NT2/D1 (cell line): ENCODE measurements around the gene NLGN1.

Source experiments
- DNase-seq: peaks from one replicate; pipeline ENCODE4 v3.0.0-alpha.2; 2011; ENCODE audit warnings: low read depth, low spot score
- H3K27me3 ChIP-seq: 2 replicates; pipeline ENCODE4 v1.6.0; 2011; ENCODE audit warnings: mild to moderate bottlenecking; ENCODE audit not compliant: insufficient read length, insufficient read depth
- H3K36me3 ChIP-seq: 2 replicates; pipeline ENCODE4 v1.6.1; 2011; ENCODE audit warnings: mild to moderate bottlenecking, low read length, mixed read lengths; ENCODE audit not compliant: insufficient read depth, insufficient read length
- H3K4me1 ChIP-seq: 2 replicates; pipeline ENCODE4 v1.5.1; 2011; ENCODE audit not compliant: insufficient read depth, insufficient read length
- H3K4me3 ChIP-seq: 2 replicates; pipeline ENCODE4 v1.5.1; 2011; ENCODE audit warnings: low read depth; ENCODE audit not compliant: insufficient read length
- H3K9ac ChIP-seq: 2 replicates; pipeline ENCODE4 v1.6.0; 2011; ENCODE audit warnings: low read depth; ENCODE audit not compliant: insufficient read length
- H3K9me3 ChIP-seq: 2 replicates; pipeline ENCODE4 v1.5.1; 2011; ENCODE audit warnings: mild to moderate bottlenecking, low read length; ENCODE audit not compliant: insufficient read depth
- SUZ12 ChIP-seq: IDR thresholded peaks from 2 replicates; pipeline ENCODE4 v1.6.1; 2011; ENCODE audit not compliant: insufficient read length, insufficient read depth; ENCODE audit errors: extremely low read depth
- YY1 ChIP-seq: IDR thresholded peaks from 2 replicates; pipeline ENCODE4 v1.6.1; 2011; ENCODE audit not compliant: insufficient read length, insufficient read depth
- ZNF274 ChIP-seq: IDR thresholded peaks from 2 replicates; pipeline ENCODE4 v1.6.1; 2011; ENCODE audit warnings: mild to moderate bottlenecking, low read depth, low read length

Gene NLGN1

DNA sequence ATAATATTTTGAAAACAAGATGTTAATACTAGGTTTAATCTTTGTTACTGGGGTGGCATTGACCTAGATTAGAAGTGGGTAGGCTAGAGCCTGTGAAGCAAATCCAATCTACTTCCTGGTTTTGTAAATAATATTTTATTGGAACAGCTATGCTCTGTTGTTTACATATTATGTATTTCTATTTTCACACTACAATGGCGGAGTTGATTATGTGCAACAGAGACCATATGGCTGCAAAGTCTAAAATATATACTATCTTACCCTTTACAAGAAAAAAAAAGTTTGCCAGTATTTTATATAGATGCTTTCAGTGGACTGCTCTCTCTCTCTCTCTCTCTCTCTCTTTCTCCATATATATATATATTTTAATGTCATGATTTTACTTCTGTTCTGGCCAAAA lies 244.2 kb downstream of the NLGN1 start:
- H3K27me3 ChIP-seq = no peaks in the 10 kb centered on the region
- no peak overlapping the region for H3K9ac ChIP-seq
- H3K4me3 ChIP-seq = no peak overlapping the region
- TF ChIP-seq ZNF274 = no peak
- no peak for TF ChIP-seq SUZ12
- TF ChIP-seq YY1 = no peak
- no peak for DNase-seq
- H3K36me3 ChIP-seq = no peaks in the 10 kb centered on the region
- no peaks in the 10 kb centered on the region for H3K4me1 ChIP-seq
- H3K9me3 ChIP-seq = no peaks in the 10 kb centered on the region

GRCh38 chr3:173644086-173645082 lies 246.8 kb downstream of the NLGN1 start:
- Histone ChIP-seq H3K27me3 (no peaks in the 10 kb centered on the region), H3K9me3 (no peaks in the 10 kb centered on the region), H3K4me3 (no peak overlapping the region), H3K4me1 (no peaks in the 10 kb centered on the region), H3K36me3 (no peaks in the 10 kb centered on the region), H3K9ac (no peak overlapping the region)
- DNase-seq = no peak
- no peak for TF ChIP-seq SUZ12
- TF ChIP-seq YY1 = no peak
- no peak for TF ChIP-seq ZNF274

DNA sequence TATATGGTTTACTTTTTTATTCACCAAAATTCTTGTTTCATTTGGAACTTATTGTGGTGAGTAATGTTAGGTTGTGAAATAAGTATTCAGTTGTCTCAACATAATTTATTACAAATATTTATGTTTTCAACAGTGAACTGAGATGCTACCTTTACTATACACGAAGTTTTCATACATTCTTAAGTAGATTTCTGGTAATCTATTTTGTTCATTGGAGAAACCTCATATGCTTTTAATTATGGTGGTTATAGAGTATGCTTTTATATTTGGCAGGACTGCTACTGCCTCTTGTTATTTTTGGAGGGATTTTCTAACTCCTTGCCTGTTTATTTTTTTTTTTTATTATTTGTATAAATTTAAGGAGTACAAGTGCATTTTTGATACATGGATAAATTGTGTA lies 253.1 kb downstream of the NLGN1 start:
- H3K9me3 ChIP-seq = no peaks in the 10 kb centered on the region
- no peak for DNase-seq
- no peak overlapping the region for H3K4me3 ChIP-seq
- no peak for TF ChIP-seq ZNF274
- TF ChIP-seq SUZ12 = no peak
- no peak for TF ChIP-seq YY1
- no peaks in the 10 kb centered on the region for H3K27me3 ChIP-seq
- H3K9ac ChIP-seq = no peak overlapping the region
- no peaks in the 10 kb centered on the region for H3K4me1 ChIP-seq
- no peaks in the 10 kb centered on the region for H3K36me3 ChIP-seq

DNA sequence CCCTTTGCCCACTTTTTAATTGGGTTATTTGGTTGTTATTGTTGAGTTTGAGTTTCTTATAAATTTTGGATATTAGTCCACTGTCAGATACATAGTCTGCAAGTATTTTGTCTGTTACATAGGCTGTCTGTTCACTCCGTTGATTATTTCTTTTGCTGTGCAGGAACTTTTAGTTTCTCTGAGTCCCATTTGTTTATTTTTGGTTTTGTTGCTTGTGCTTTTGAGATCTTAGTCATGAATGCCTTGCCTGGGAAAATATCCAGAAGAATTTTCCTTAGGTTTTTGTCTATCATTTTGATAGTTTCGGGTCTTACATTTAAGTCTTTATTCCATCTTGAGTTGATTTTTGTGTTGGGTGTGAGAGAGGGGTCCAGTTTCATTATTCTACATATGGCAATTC lies 254.5 kb downstream of the NLGN1 start:
- Histone ChIP-seq H3K9me3 (no peaks in the 10 kb centered on the region), H3K4me1 (no peaks in the 10 kb centered on the region), H3K27me3 (no peaks in the 10 kb centered on the region), H3K9ac (no peak overlapping the region), H3K36me3 (no peaks in the 10 kb centered on the region), H3K4me3 (no peak overlapping the region)
- TF ChIP-seq SUZ12 (no peak), ZNF274 (no peak), YY1 (no peak)
- no peak for DNase-seq

DNA sequence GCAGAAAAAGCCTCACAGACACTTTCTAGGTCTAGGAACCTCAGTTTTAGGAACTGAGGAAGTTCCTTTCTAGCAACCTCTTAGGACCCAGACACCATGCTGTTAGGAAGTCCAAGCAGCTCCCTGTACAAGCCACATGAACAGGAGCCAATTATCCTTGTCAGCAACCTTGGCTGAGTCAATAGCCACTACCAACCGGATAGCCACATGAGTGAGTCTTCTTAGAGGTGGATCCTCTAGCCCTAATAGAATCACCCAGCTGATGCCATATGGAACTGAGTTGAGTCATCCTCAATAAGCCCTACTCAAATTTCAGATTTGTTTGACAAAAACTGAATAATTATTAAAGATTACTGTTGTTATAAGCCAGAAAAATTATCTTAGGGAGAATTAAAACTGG lies 256.2 kb downstream of the NLGN1 start:
- Histone ChIP-seq H3K9me3 (no peaks in the 10 kb centered on the region), H3K27me3 (no peaks in the 10 kb centered on the region), H3K4me3 (no peak overlapping the region), H3K36me3 (no peaks in the 10 kb centered on the region), H3K9ac (no peak overlapping the region), H3K4me1 (no peaks in the 10 kb centered on the region)
- TF ChIP-seq SUZ12 (no peak), ZNF274 (no peak), YY1 (no peak)
- DNase-seq = no peak

DNA sequence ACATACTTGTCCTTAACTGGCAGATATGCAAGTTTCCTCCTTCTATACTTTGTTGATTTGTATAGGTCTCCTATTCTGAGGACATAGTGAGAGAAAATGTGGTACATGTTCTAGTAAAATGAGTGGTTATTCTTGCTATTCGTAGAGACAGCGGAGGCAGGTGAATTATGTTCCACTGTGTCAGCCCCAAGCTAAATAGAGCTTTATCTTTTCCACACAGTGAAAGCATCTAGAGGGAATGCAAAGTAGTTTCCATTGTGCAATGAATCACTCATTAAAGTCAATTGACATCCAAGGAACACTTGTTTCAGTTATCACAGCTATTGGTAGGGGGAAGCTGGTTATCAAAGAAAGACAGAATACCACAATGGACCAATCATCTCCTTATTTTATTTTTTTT lies 262.4 kb downstream of the NLGN1 start:
- H3K9me3 ChIP-seq = no peaks in the 10 kb centered on the region
- H3K9ac ChIP-seq = no peak overlapping the region
- TF ChIP-seq ZNF274 (no peak), SUZ12 (no peak), YY1 (no peak)
- no peaks in the 10 kb centered on the region for H3K4me1 ChIP-seq
- DNase-seq = no peak
- no peak overlapping the region for H3K4me3 ChIP-seq
- H3K27me3 ChIP-seq = no peaks in the 10 kb centered on the region
- no peaks in the 10 kb centered on the region for H3K36me3 ChIP-seq

- TF ChIP-seq YY1 (no peak), SUZ12 (no peak), ZNF274 (no peak)
- H3K4me1 ChIP-seq = no peaks in the 10 kb centered on the region
- H3K36me3 ChIP-seq = no peaks in the 10 kb centered on the region
- H3K9ac ChIP-seq = no peak overlapping the region
- no peak overlapping the region for H3K4me3 ChIP-seq
- H3K9me3 ChIP-seq = no peaks in the 10 kb centered on the region
- H3K27me3 ChIP-seq = no peaks in the 10 kb centered on the region
- no peak for DNase-seq
Observed at GRCh38 chr3:173660645-173661299, 263.2 kb downstream of the NLGN1 start.
